Measurements from ENCODE around the gene TBC1D21.

Gene TBC1D21

GRCh38 chr15:73891328-73892315 is 18.3 kb downstream of the TBC1D21 start:
- no peak for DNase-seq

DNA sequence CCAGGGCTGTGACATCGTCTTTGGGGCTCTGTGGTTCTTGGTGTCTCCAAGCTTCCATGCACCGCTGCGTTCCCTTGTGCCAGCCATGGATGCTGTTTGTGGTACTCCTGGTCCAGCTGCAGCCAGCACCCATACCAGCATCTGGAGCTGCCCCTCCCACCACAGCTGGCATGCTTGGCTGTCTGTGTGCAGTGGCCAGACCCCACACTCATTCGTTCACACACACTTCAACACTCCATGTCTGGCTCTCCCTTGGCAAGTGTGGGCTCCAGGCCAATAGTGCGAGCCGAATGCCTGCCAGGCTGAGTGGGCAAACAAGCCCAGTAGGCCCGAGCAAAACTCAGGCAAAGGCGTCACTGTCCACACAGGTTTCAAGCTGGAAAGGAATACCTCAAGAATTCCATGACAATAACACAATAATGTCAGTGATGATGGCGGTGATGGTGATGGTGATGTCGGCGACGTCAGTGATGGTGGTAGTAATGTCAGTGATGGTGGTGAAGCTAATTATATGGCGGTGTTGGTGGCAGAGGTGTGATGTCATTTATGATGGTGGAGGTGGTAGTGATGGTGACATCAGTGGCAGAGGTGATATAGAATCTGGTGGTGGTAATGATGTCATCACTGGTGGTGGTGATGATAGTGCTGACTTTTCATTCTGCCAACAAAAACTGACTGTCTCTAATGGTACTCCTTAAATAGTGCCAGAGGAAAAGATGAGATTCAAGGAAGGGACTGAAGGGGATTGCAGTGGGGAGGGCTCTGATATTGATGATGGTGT is 19.3 kb downstream of the TBC1D21 start:
- DNase-seq, result no peak

GRCh38 chr15:73894133-73894814 is 20.9 kb downstream of the TBC1D21 start:
- DNase-seq, result no peak

GRCh38 chr15:73897441-73898261 is 24.3 kb downstream of the TBC1D21 start:
- peak; percentile 69 for DNase-seq

DNA sequence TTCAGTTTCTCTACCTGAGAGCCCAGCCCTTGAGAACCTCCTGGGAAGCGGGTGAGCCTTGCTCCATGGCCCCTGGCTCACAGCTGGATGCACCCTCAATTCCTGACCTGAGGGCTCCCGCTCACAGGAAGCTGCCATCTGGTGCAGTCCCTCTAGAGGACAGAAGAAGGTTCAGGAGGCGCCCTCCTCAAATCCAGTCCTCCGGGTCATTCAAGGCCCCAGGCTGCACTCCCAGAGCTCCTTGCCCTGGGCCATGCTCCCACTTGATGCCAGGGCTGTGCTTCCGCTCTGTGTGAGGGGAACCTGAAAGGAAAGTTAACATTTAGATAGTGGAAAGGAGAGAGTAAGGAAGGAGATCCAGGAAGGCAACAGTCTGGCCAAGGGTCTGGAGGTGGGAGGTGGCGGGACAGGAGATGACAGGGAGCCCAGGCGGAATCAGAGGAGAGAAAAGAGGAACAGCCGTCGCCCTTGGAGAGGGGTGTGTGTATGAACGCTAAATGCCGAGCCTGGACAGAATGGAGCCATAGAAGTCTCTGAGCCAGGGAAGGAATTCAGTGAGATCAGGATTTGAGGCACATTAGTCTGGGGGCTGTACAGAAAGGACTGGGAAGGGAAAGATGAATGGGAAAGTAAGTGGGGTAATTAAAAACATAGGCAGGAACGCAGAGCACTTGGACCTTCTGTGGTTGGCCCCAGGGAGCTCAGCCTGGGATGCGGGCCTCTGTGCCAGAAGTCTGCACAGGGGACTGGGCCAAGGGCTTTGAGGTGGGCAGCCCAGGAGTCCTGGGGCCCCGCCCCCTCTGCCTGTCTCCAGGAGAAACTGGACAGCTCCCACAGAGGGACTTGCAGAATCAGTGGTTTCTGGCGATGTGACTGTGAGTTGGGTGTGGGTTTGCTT is 26.1 kb downstream of the TBC1D21 start:
- DNase-seq, result no peak

DNA sequence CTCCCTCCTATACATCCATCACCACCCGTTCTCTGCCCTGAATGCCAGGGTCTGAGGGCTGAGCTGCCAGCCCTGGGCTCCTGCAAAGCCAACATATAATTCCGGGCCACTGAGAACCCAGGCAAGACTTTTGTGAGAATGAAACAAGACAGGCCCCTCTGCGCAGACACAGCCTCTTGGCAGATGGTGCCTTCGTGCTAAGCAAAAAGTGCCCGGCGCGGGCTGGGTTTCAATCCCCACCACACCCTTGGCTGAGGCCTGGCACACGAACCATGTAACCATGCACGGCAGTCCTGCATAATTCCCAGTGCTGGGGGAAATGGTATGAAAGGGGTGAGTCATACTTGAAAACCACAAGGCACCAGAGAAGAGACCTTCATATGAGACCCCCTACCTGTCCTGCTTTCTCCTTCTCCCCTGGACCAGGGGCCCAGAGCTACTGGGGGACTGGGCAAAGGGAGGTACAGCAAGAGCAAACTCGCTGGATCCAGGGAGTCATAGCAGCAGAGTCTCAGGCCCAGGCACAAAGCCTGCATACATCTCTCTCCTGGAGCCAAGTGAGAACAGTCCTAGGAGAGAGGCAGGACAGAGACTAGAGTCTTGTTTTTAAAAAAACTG is 26.8 kb downstream of the TBC1D21 start:
- DNase-seq, result no peak

DNA sequence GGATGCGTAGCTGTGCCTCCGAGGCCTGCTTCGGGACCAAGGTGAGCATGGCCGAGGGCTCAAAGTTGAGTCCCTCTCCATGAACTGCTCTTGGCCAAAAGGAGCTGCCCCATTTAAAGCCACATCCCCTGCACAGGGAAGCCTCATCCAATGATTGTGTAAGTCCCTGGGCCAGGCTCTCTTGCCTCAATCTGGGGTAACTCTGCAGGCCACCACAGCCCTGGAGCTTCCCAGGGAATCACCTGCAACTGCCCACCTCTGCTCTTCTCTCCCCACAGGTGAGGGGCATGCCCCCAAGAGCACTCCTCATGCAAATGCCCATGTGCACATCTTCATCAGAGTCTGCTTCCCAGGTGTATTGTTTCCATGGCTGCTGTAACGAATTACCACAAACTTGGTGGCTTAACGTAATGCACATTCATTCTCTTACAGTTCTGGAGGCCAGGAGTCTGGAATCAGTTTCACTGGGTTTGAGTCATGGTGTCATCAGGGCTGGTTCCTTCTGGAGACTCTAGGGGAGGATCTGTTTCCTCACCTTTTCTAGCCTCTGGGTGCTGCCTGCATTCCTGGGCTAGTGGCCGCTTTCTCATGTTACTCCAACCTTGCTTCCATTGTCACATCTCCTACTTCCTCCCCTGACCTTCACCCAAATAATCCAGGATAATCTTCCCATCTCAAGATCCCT is 27.9 kb downstream of the TBC1D21 start:
- DNase-seq, result no peak

- no peak for DNase-seq
Measured at GRCh38 chr15:73902121-73903020, 29.0 kb downstream of the TBC1D21 start.

- no peak for DNase-seq
Measured at GRCh38 chr15:73904026-73904815, 30.9 kb downstream of the TBC1D21 start.

- DNase-seq, result no peak
Measured at GRCh38 chr15:73905225-73905827, 32.0 kb downstream of the TBC1D21 start.

DNA sequence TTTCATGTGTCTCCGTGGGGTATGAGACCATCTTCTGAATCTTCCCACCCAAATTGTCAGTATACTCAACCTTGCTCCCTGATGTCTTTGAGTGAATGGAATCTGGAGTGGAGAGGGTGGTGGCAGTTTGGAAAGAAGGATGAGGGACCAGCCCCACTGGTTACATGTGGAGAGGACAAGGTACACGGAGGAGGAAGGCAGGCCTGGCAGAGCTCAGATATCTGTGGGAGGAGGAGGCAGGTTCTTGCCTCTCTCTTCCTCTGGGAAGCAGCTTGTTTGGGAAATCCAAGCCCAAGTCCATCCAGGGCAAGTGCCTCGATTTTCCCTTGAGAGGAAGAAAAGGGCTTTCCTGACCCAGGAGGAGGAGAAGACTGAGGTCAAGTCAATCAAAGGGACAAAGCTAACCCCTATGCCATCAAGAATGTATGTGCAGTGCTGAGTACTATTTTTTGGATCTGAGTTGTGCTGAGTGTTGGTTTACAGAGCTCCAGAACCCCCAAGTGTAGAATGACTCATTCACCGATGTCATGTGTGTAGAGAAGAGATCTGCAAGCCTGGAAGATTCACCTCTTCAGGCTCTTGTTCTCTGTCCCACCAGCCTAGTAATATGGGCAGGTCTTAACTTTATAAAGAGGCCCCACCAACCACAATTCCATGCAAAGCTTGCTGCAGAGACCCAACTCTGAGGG is 33.1 kb downstream of the TBC1D21 start:
- no peak for DNase-seq

GRCh38 chr15:73907035-73907408 is 33.7 kb downstream of the TBC1D21 start:
- DNase-seq, result no peak

GRCh38 chr15:73908030-73908821 is 34.9 kb downstream of the TBC1D21 start:
- peak; percentile 86 for DNase-seq

DNA sequence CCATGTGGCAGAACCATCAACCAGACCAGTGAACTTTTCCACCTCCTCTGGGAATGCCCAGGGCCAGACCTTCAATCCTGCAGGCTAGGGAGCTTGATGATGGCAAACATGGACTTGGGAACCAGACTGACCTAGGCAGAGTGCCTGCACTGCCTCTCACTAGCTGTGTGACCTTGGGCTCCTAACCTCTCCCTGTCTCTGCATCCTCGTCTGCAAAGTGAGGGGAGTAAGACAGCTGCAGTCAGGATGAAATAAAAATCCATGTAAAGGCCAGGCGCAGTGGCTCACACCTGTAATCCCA is 35.4 kb downstream of the TBC1D21 start:
- DNase-seq, result no peak

- no peak for DNase-seq
Measured at GRCh38 chr15:73909651-73910050, 36.3 kb downstream of the TBC1D21 start.

GRCh38 chr15:73910522-73911303 is 37.3 kb downstream of the TBC1D21 start:
- no peak for DNase-seq
